ENCODE results near the gene ZNF423.

ZNF423 gene

GRCh38 chr16:49635591-49636581, 220.0 kb downstream of the ZNF423 start:
- DNase-seq, result no peak

DNA sequence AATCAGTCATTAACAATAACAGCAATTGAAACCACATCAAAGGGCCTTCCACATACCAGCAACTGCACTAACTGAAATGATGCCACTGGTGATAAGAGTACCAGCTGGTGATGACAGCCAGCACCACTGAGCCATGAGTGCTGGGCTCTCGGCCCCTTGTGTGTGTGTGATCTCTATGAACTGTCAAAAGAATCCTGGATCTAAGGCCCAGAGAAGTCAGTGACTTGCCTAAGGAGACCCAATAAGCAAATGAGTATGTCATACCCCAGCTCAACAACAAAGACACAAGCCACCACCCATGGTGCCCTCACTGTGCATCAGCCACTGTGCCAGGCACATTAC, 220.9 kb downstream of the ZNF423 start:
- DNase-seq, result no peak

- no peak for DNase-seq
Observed at GRCh38 chr16:49634235-49635008, 221.5 kb downstream of the ZNF423 start.

- no peak for DNase-seq
Observed at GRCh38 chr16:49632795-49633184, 223.1 kb downstream of the ZNF423 start.

GRCh38 chr16:49632086-49632794, 223.7 kb downstream of the ZNF423 start:
- no peak for DNase-seq

DNA sequence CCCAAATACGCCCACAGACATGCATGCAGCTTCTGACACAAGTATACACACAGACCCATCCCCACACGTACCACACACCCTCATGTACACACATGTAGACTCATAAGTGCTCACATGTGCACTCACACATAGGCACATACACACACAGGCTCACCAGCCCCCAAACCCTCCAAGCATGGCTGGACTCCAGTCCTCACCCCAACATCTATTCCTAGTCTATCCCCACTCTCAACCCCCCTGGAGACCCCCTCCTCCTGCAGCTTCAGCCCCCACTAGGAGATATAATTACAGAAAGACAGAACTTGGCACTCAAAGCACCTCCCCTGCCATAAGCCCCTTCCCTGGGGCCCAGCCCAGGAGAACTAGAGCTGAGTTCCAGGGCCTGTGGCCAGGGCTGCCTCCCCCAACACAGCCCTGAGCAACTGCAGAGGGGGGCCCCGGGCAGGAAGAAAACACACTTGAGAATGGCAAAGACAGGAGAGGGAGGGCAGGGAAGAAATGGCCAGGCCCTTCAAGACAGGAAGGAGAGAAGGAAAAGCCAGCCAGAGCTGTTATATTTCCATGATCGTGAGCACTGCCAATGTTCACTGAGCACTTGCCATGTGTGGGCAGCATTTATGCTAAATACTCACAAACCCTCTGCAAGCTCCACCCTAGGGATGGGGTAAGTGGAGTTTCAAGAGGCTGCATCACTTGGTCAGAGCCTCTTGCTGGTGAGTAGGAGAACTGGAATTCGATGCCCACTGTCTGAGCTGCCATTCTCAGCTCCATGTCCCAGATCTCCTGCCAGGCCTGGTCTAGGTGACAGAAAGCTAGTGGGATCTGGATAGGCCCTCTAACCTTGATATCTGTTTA, 224.5 kb downstream of the ZNF423 start:
- DNase-seq, result no peak

GRCh38 chr16:49630783-49631182, 225.1 kb downstream of the ZNF423 start:
- DNase-seq, result no peak

- no peak for DNase-seq
Observed at GRCh38 chr16:49629851-49630250, 226.1 kb downstream of the ZNF423 start.

DNA sequence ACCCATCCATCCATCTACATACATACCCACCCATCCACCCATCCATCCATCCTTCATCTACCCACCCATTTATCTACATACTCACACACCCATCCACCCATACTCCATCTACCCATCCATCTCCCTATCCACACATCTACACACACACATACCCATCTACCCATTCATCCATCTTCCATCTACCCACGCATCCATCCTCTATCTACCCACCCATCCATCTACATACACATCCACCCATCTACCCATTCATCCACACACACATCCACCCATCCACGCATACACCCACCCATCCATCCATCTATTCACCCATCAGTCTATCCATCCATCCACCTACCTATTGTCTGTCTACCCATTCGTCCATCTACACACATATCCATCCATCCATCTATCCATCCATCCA, 227.8 kb downstream of the ZNF423 start:
- no peak for DNase-seq

- no peak for DNase-seq
Observed at GRCh38 chr16:49625311-49626065, 230.4 kb downstream of the ZNF423 start.

- no peak for DNase-seq
Observed at GRCh38 chr16:49623501-49624266, 232.2 kb downstream of the ZNF423 start.

GRCh38 chr16:49622421-49623402, 233.2 kb downstream of the ZNF423 start:
- DNase-seq, result no peak

DNA sequence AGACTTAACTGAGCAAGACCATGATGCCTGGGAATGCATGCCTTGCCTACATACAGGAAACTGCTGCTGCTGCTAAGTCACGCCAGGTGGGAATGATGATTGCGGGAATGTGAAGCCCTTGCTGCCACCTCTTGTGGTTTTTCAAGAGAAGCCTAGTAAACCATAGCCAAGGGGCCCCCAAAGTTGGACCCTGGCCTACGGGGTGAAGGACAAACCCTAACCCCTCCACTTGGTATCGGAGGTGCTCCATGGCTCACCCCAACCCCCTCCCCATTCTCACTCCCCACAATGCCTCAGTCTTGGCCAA, 233.9 kb downstream of the ZNF423 start:
- no peak for DNase-seq

GRCh38 chr16:49621241-49622083, 234.4 kb downstream of the ZNF423 start:
- no peak for DNase-seq

DNA sequence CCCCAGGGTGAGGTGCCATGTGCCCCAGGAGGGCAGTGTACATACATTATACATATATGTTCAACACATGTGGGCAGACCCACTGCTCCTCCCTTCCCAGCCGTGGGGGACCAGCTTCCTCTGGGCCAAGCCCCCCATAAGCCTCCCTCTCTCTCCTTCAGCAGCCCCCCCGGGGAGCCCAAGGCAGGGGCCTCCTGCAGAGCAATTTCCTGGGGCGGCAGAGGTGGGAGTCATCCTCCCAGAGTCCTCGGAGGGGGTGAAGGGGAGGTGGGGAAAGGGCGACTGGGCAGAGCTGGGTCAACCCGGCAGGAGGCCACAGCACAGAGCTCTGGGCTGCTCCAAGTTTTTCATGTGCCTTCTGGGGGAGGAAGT, 235.1 kb downstream of the ZNF423 start:
- no peak for DNase-seq

DNA sequence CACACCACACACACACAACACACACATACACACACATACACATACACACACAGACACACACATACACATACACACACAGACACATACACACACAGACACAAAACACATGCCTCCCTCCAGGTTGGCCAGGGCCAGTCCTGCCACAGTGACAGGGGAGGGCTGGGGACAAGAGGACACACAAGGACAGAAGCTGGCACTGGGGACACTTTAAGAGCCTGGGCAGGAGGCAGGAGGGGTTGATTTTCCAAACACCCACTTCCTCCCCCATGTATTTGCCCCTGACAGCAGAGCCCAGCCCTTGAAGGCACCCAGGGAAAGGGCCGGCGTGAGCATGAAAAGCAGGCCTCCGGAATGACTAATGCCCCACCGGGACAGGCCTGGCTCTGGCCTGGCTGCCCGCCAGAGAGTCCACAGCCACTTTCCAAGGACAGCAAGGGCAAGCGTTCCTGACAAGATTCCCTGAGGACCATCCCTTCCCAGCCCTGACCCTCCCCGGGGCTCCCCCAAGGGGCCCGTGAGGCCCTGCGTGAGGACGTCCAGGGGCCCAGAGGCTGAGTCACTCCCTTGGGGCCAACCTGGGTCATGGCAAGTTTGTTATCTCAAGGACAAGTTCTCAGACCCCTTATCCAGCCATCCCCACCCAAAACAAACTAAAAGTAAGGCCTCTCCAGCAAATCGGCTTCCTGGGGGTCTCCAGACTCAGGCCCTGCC, 235.6 kb downstream of the ZNF423 start:
- DNase-seq, result no peak

GRCh38 chr16:49619811-49620157, 236.1 kb downstream of the ZNF423 start:
- DNase-seq, result no peak

DNA sequence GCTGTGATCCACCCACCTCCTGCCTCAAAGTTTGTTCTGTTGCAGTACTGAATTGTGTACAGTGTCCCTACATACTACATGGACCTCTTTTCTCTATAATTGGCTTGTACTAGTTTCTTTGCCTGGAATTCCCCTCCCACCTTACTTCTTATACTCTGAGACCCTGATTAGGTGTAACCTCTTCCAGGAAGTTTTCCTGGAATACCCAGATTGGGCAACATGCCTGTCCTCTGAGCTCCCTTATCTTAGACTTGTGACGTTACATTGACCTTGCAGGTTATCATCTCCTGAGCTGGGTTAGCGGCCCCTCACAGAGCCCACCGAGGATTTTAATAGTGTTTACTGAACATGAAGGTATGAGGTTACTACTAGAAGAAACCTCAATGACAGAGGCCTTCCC, 237.0 kb downstream of the ZNF423 start:
- DNase-seq, result no peak

All from CD4-positive, alpha-beta T cell treated with Interleukin-15 for 1 hour (primary cell).